GM19238 (cell line): ENCODE measurements around the gene EDN3.

ENCODE experiments used
- DNase-seq: peaks from one replicate; pipeline ENCODE4 v3.0.0; 2011; ENCODE audit warnings: low spot score; ENCODE audit not compliant: insufficient read length

EDN3 gene

DNA sequence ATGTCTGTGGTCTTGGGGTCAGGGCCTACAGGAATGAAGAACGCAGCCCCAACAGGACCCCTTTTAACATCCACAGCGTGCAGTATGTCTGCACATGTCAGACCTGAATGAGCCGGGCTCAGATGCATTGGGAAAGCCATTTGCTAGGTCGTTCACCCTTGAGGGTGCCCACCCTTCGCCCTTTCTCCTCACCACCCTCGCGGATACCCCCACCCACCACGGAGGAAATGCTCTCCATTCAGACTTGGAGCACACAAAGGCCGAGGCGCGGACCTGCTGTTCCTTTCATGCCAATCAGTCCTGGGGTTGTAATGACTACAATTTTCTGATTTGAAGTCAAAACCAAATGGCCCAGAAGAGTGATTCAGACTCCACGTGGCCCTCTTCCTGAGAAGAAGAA is 62.7 kb downstream of the EDN3 start:
- DNase-seq = no peak

GRCh38 chr20:59364611-59365010 is 64.2 kb downstream of the EDN3 start:
- DNase-seq = no peak

GRCh38 chr20:59365611-59366285 is 65.3 kb downstream of the EDN3 start:
- no peak for DNase-seq

DNA sequence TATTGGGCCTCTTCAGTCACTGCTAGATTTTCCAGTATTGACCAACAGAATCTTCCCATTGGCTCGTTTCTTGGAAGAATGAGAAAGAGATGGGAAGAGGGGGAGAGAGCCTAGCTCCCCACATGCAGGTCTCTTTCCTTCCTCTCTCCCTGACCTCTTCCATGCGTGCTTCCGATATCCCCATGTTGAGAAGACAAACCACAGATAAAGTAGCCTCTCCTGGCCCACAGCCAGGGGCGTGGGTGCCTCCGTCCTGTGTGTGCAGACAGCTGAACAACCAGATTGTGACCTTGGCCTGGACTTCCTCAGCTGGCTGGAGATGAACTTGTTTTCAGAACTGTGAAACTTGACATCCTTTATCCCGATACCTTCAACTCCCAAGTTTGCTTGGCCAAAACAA is 71.0 kb downstream of the EDN3 start:
- DNase-seq = no peak

GRCh38 chr20:59374261-59374660 is 73.8 kb downstream of the EDN3 start:
- DNase-seq = no peak

DNA sequence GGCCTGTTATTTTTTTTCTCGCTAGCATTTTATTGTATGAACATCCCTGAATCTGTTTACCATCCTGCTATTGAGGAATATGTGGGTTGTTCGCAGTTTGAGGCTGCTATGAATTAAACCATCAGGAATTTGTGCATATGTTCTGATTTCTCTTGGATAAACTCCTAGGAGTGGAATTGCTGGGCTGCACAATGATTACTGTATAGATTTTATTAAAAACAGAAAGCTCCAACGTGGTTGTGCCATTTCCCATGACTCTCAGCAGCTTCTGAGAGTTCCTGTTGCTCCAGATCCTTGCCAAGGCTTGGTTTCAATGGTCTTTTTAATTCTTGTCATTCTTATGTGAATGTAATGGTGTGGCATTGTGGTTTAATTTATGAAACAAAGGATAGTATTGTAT is 75.1 kb downstream of the EDN3 start:
- no peak for DNase-seq
